Loucy (cell line): ENCODE measurements around the gene POLR1H.

Source experiments
- H2AFZ ChIP-seq: fragments of 200-600 bp; sonication (generic); 2 replicates; pipeline ENCODE4 v1.6.0; 2016; ENCODE audit warnings: antibody characterized with exemption, mild to moderate bottlenecking, low read length, moderate library complexity
- H3F3A ChIP-seq: fragments of 200-600 bp; 2 replicates; pipeline ENCODE4 v1.6.0; 2016; ENCODE audit warnings: antibody characterized with exemption, low read depth, mild to moderate bottlenecking
- H3K27me3 ChIP-seq: fragments of 200-600 bp; sonication (generic); 2 replicates; pipeline ENCODE4 v1.6.1; 2014; ENCODE audit warnings: low read length, mild to moderate bottlenecking; ENCODE audit not compliant: insufficient read depth, poor library complexity, severe bottlenecking
- H3K36me3 ChIP-seq: fragments of 200-600 bp; sonication (generic); 2 replicates; pipeline ENCODE4 v1.6.1; 2016; ENCODE audit warnings: low read length; ENCODE audit not compliant: insufficient read depth
- H3K4me1 ChIP-seq: fragments of 200-600 bp; sonication (generic); 2 replicates; pipeline ENCODE4 v1.5.1; 2014; ENCODE audit warnings: low read length, mild to moderate bottlenecking; ENCODE audit not compliant: insufficient read depth, poor library complexity, severe bottlenecking
- H3K4me2 ChIP-seq: fragments of 200-600 bp; sonication (generic); 2 replicates; pipeline ENCODE4 v1.6.0; 2014; ENCODE audit warnings: antibody characterized with exemption, low read length, low read depth, mild to moderate bottlenecking; ENCODE audit not compliant: poor library complexity, severe bottlenecking
- H3K4me3 ChIP-seq: fragments of 200-600 bp; sonication (generic); 2 replicates; pipeline ENCODE4 v1.5.1; 2014; ENCODE audit warnings: low read length, mild to moderate bottlenecking, mixed read lengths; ENCODE audit not compliant: poor library complexity, severe bottlenecking
- H3K79me2 ChIP-seq: fragments of 200-600 bp; sonication (generic); 2 replicates; pipeline ENCODE4 v1.6.1; 2014; ENCODE audit warnings: low read length; ENCODE audit not compliant: insufficient read depth
- H3K9ac ChIP-seq: fragments of 200-600 bp; sonication (generic); 2 replicates; pipeline ENCODE4 v1.6.0; 2014; ENCODE audit warnings: mild to moderate bottlenecking, low read depth, low read length, moderate library complexity; ENCODE audit not compliant: poor library complexity, severe bottlenecking
- H3K9me2 ChIP-seq: fragments of 200-600 bp; sonication (generic); replicated peaks from 2 replicates; pipeline ENCODE4 v1.6.1; 2016; ENCODE audit warnings: low read depth, low read length, mixed read lengths
- H3K9me3 ChIP-seq: fragments of 200-600 bp; sonication (generic); 2 replicates; pipeline ENCODE4 v1.6.1; 2014; ENCODE audit warnings: mild to moderate bottlenecking, antibody characterized with exemption, low read length, low read depth; ENCODE audit not compliant: insufficient read depth
- H4K20me1 ChIP-seq: fragments of 200-600 bp; sonication (generic); 2 replicates; pipeline ENCODE4 v1.6.0; 2014; ENCODE audit warnings: antibody characterized with exemption, low read length, mild to moderate bottlenecking; ENCODE audit not compliant: insufficient read depth, poor library complexity, severe bottlenecking
- CTCF ChIP-seq: fragments of 200-600 bp; sonication (generic); conservative IDR thresholded peaks from 2 replicates; pipeline ENCODE4 v1.5.1; 2014; ENCODE audit warnings: mild to moderate bottlenecking, antibody characterized with exemption, low read length
- EZH2phosphoT487 ChIP-seq: fragments of 200-600 bp; IDR thresholded peaks from 2 replicates; pipeline ENCODE4 v1.6.1; 2018; ENCODE audit warnings: antibody characterized with exemption, mild to moderate bottlenecking, moderate library complexity, borderline replicate concordance

Gene POLR1H

DNA sequence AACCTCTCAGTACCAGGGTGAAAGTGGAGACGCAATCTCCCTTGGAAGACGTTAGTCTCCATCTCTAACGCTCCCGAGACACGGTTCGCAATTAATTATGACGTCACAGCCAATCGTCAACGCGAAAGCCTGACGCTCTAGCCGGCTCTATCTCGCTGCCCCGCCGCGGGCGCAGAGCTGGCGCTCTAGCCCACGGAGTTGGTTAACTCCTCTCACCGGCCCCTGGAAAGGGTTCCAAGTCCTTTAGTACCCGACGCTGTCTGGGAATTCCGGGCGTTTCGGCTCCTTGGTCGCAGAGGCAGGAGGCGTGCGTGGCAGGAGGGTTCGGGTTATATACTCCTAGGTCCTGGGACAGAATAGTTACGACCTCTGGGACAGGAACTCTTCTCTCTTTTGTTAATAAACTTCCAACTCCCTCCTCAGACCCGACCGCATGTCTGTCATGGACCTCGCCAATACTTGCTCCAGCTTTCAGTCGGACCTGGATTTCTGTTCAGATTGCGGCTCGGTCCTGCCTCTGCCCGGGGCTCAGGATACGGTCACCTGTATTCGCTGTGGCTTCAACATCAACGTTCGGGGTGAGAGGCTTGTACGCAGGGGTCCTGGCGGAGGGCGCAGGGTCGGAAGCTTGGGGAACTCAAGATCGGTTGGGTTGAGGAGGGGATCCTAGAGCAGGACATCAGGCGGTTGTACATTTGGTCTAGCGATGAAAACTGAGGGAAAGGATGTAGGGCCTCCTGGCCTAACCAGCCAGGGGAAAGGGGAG lies at the start of gene POLR1H:
TSS of gene POLR1H (plus strand) at position 174 of the 766 bp plus-strand sequence. CDS start at position 434, 260 bp downstream.
- Histone ChIP-seq H3F3A (no peaks in the 10 kb centered on the region), H3K9me2 (no peaks in the 10 kb centered on the region), H3K9me3 (no peaks in the 10 kb centered on the region), H3K4me2 (peak within 1 kb of the TSS; percentile 84), H3K79me2 (peaks cover 58% of the 10 kb centered on the region), H4K20me1 (no peaks in the 10 kb centered on the region), H3K36me3 (no peaks in the 10 kb centered on the region; the same call in 1 of the 2 replicates), H3K27me3 (no peaks in the 10 kb centered on the region), H3K4me3 (peak within 1 kb of the TSS; percentile 93), H2AFZ (peak within 1 kb of the TSS; percentile 92), H3K4me1 (peaks cover 39% of the 10 kb centered on the region), H3K9ac (peak within 1 kb of the TSS; percentile 96)
- no peak for TF ChIP-seq EZH2phosphoT487
- TF ChIP-seq CTCF: no peak

- H3K9ac ChIP-seq: no peak overlapping the region
- no peaks in the 10 kb centered on the region for H4K20me1 ChIP-seq
- no peak overlapping the region for H2AFZ ChIP-seq
- H3K79me2 ChIP-seq: no peaks in the 10 kb centered on the region
- H3K36me3 ChIP-seq: no peaks in the 10 kb centered on the region
- H3K4me2 ChIP-seq: no peak overlapping the region
- H3K27me3 ChIP-seq: no peaks in the 10 kb centered on the region
- H3F3A ChIP-seq: no peaks in the 10 kb centered on the region
- TF ChIP-seq EZH2phosphoT487 (no peak), CTCF (peak; percentile 96)
- no peaks in the 10 kb centered on the region for H3K4me1 ChIP-seq
- no peaks in the 10 kb centered on the region for H3K9me3 ChIP-seq
- no peak overlapping the region for H3K4me3 ChIP-seq
- H3K9me2 ChIP-seq: no peaks in the 10 kb centered on the region
Observed at GRCh38 chr6:30013291-30013922, 47.7 kb upstream of the POLR1H start.

DNA sequence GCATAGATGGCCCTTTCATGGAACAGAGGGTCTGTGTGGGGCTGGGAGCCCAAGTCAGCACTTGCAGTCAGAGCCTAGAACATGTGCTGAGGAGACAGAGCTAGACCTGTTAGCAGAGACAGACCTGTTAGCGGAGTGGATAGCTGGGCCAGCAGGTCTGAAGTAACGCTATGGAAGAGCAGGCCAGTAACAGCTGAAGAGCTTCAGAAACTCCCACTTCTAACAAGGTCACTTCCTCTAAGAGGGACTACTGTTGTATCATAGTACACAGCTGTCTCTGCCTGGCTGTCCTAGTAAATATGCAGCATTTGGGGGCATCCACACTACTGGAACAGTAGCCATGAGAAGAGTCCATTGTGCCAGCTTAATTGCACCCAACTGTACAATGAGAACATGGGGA lies 41.2 kb upstream of the POLR1H start:
- TF ChIP-seq EZH2phosphoT487: no peak
- TF ChIP-seq CTCF: no peak
- no peaks in the 10 kb centered on the region for H3K4me1 ChIP-seq
- no peaks in the 10 kb centered on the region for H3K79me2 ChIP-seq

More for the DNA sequence above, 41.2 kb upstream of the POLR1H start:
- no peak overlapping the region for H3K4me3 ChIP-seq
- no peak overlapping the region for H3K4me2 ChIP-seq
- H3K36me3 ChIP-seq: no peaks in the 10 kb centered on the region
- H2AFZ ChIP-seq: no peak overlapping the region
- H3K27me3 ChIP-seq: no peaks in the 10 kb centered on the region
- no peaks in the 10 kb centered on the region for H4K20me1 ChIP-seq
- no peaks in the 10 kb centered on the region for H3K9me3 ChIP-seq
- H3K9ac ChIP-seq: no peak overlapping the region
- H3F3A ChIP-seq: no peaks in the 10 kb centered on the region
- H3K9me2 ChIP-seq: no peaks in the 10 kb centered on the region
